ENCODE data around the gene FGF14.

Gene FGF14

GRCh38 chr13:101792189-101792588, 609.7 kb downstream of the FGF14 start:
- DNase-seq (ENCODE audit: low read depth): no peak

GRCh38 chr13:101785858-101786257, 616.0 kb downstream of the FGF14 start:
- no peak for DNase-seq (ENCODE audit: low read depth)

- no peak for DNase-seq (ENCODE audit: low read depth)
Measured at GRCh38 chr13:101784313-101784712, 617.5 kb downstream of the FGF14 start.

DNA sequence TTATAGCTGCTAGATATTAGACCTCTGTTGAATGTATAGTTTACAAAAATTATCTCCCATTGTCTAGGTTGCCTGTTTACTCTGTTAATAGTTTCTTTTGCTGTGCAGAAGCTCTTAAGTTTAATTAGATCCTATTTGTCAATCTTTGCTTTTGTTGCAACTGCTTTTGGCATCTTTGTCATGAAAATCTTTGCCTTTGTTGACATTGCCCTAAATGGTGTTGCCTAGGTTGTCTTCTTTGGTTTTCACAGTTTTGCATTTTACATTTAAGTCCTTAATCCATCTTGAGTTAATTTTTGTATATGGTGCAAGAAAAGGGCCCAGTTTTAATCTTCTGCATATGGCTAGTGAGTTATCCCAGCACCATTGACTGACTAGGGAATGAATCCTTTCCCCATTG, 618.3 kb downstream of the FGF14 start:
- DNase-seq (ENCODE audit: low read depth): no peak

DNA sequence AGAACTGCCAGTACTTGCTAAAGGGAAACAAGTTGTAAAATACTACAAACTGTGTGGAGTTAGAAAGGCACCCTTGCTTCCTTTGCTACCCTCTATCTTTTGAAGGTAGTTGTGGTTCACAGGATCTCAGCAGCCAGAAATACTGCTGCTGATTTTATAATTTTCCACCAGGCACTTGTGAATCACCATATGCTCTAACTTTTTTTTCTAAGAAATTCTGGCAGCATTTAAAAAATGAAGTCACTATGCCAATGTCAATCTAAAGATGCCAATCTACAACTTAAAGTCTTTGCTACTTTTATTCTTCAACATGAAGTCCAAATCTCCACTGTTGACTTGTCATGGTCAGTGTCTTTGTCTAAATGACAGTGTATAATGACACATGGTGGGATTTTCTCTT, 621.6 kb downstream of the FGF14 start:
- DNase-seq (ENCODE audit: low read depth): no peak

DNA sequence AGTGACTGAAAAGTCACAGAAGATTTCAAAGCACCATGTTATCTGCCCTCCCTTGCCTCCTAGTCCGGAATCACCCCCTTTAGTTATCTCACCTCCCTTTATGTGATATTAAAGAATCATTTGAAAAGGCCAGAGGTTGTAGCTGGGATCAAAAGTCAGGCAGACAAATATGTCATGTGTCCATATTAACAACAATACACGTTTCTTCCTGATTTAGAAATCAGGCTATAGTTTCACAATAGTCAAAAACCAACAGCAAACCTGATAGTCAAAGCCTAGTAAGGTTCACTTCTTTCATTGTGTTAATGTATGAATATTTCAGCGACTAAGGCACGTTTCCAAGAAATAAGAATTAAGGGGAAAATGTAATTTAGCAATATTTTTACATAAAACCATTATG, 622.7 kb downstream of the FGF14 start:
- no peak for DNase-seq (ENCODE audit: low read depth)

- DNase-seq (ENCODE audit: low read depth): no peak
Measured at GRCh38 chr13:101775267-101775666, 626.6 kb downstream of the FGF14 start.

DNA sequence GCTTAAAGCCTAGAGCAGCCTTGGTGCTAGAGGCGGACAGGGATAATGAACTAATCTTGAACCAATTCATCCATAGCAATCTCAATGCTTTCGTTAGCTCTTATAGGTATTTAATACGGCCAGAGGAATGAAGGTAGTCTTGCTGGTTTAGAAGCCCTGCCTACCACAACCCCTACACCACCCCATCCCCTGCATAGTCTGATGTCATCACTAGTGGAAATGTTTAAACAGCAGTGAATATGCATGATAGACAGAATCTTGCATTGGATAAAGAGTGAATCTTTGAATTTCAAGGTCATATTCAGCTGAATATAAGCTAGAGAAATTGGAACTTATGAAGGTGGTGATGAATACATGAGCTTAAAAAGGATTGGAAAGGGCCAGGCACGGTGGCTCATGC, 627.5 kb downstream of the FGF14 start:
- DNase-seq (ENCODE audit: low read depth): no peak

GRCh38 chr13:101773062-101773461, 628.8 kb downstream of the FGF14 start:
- no peak for DNase-seq (ENCODE audit: low read depth)

- no peak for DNase-seq (ENCODE audit: low read depth)
Measured at GRCh38 chr13:101767131-101767530, 634.7 kb downstream of the FGF14 start.

DNA sequence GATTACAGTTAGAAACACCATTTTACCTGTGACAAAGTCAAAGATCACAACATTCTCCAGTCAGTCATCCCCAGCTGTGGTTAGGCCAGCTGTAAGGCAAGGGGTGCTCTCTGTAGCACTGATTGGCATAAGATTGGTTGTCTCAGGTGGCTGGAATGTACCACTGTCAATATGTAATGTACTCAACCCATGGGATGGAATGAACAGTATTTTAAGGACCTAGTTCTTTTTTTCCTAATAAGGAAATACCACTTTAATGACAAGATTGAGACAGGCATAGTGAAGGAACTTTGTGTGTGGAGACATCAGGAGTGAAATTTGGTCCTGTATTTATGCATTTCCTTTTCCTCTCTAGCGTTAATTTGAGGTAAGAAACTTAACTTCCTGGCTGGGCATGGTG, 638.7 kb downstream of the FGF14 start:
- DNase-seq (ENCODE audit: low read depth): no peak

GRCh38 chr13:101757446-101758039, 644.3 kb downstream of the FGF14 start:
- DNase-seq (ENCODE audit: low read depth): no peak

DNA sequence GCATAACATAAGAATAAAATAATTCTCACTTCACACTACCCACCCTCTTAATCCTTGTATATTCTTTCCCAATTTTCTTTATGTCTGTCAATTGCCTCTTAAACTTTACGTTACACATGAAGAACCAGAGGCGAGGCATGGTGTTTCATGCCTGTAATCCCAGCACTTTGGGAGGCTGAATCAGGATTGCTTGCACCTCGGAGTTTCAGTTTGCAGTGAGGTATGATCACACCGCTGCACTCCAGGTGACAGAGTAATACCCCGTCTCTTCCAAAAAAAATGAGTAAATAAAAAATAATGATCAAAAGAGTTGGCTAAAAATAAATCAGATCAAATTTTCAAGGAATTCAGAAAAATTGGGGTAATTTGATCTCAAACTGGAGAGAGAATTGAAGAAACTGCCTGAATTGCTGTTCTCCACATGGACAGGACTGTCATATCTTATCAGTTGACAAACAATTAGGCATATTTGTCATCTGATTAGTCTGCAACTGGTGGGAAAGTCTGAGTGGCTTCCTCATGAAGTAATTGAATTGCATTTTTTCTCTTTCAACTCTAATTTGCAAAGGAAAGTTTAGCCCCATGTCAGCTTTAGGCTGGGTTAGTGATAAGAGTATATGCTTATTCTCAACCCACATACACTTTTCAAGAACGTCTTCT, 646.5 kb downstream of the FGF14 start:
- no peak for DNase-seq (ENCODE audit: low read depth)

- no peak for DNase-seq (ENCODE audit: low read depth)
Measured at GRCh38 chr13:101752432-101752831, 649.4 kb downstream of the FGF14 start.

GRCh38 chr13:101751488-101751887, 650.4 kb downstream of the FGF14 start:
- DNase-seq (ENCODE audit: low read depth): no peak

- no peak for DNase-seq (ENCODE audit: low read depth)
Measured at GRCh38 chr13:101749584-101749983, 652.3 kb downstream of the FGF14 start.

- DNase-seq (ENCODE audit: low read depth): no peak
Measured at GRCh38 chr13:101747039-101747438, 654.8 kb downstream of the FGF14 start.

DNA sequence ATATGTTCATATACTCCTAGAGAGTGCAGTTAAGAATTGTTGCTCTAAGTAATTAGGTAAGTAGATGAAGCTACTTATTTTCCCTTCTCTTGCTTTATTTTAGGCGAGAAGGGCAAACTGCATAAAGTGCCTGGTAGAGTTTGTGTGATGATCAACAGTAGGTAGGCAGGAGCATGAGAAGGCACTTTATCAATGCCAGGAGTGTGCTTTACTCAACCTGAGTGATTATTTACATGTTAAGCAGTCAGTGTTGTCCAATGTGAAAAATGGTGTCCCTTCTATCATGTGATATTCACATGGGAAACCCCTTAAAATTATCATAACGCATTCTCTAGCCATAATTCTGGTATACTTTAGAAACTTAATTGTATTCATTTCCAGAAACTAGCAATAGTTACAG, 655.3 kb downstream of the FGF14 start:
- no peak for DNase-seq (ENCODE audit: low read depth)

DNA sequence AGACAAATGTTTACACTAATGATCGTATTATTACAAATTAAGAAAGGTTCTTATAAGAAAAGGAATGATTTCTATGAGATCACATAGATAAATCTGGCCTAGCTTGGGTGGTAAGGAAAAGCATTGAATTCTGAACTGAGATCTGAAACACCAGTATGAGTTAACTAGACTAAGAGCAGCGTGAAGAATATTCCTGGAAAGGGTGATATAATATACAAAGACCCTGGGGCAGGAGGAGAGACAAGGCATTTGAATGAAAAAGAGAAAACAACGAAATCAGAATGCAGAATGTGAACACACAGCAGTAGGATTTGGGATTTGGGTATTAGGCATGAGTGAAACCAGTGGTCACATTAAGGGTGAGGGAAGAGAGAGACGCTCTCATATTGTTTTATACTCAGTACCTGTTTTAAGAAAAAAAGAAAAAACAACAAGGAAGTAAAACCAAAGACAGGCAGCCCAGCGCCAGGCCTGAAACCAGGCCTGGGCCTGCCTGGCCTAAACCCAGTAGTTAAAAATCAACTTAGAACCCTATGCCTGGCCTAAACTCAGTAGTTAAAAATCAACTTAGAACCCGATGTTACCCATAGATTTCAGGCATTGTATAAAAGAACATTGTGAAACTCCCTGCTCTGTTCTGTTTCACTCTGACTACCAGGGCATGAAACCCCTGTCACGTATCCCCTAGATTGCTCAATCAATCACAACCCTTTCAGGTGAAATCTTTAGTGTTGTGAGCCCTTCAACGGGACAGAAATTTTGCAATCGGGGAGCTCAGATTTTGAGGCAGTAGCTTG, 662.3 kb downstream of the FGF14 start:
- DNase-seq (ENCODE audit: low read depth): no peak

GRCh38 chr13:101738336-101738735, 663.5 kb downstream of the FGF14 start:
- no peak for DNase-seq (ENCODE audit: low read depth)

- no peak for DNase-seq (ENCODE audit: low read depth)
Measured at GRCh38 chr13:101736566-101736965, 665.3 kb downstream of the FGF14 start.

- no peak for DNase-seq (ENCODE audit: low read depth)
Measured at GRCh38 chr13:101730420-101731000, 671.3 kb downstream of the FGF14 start.

DNA sequence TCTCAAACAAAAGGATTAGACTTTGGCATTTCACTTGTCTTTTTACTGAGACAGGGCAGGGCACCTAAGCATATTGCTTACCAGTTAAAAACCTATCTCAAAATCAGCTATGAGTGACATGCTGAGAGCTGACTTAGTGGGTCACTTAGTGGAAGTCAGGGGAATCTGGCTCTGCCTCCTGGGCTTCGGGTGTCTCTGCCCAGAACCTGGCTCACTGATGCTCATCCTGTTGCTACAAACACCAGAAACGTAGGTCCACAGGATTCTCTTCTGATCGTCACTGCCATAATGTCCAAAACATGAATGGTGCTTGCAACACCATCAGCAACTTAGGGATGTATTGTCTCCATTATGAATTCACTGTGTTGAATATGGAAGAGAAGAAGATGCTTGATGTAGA, 673.2 kb downstream of the FGF14 start:
- no peak for DNase-seq (ENCODE audit: low read depth)
